HEK293T (cell line): ENCODE measurements around the gene FOXR1.

ENCODE experiments used
- ARNT ChIP-seq: fragments of 450-650 bp; IDR thresholded peaks from 2 replicates; pipeline ENCODE4 v1.6.1; 2017; ENCODE audit warnings: mild to moderate bottlenecking
- BHLHE40 ChIP-seq: fragments of 450-650 bp; IDR thresholded peaks from 2 replicates; pipeline ENCODE4 v1.6.1; 2016; ENCODE audit warnings: mild to moderate bottlenecking, moderate library complexity, borderline replicate concordance
- ELF4 ChIP-seq: fragments of 450-650 bp; IDR thresholded peaks from 2 replicates; pipeline ENCODE4 v1.6.1; 2017; ENCODE audit warnings: antibody characterized with exemption
- FOXA1 ChIP-seq: fragments of 450-650 bp; IDR thresholded peaks from 2 replicates; pipeline ENCODE4 v1.6.1; 2016; ENCODE audit warnings: mild to moderate bottlenecking
- FOXK2 ChIP-seq: fragments of 450-650 bp; IDR thresholded peaks from 2 replicates; pipeline ENCODE4 v1.6.1; 2016; ENCODE audit warnings: mild to moderate bottlenecking
- FOXM1 ChIP-seq: fragments of 450-650 bp; IDR thresholded peaks from 2 replicates; pipeline ENCODE4 v1.6.1; 2017; ENCODE audit warnings: mild to moderate bottlenecking, borderline replicate concordance
- LEF1 ChIP-seq: fragments of 450-650 bp; IDR thresholded peaks from 2 replicates; pipeline ENCODE4 v1.6.1; 2017; ENCODE audit warnings: mild to moderate bottlenecking, borderline replicate concordance
- SP1 ChIP-seq: fragments of 450-650 bp; IDR thresholded peaks from 2 replicates; pipeline ENCODE4 v1.6.1; 2017
- SUZ12 ChIP-seq: fragments of 450-650 bp; IDR thresholded peaks from 2 replicates; pipeline ENCODE4 v1.6.1; 2016; ENCODE audit warnings: mild to moderate bottlenecking
- TARDBP ChIP-seq: fragments of 450-650 bp; IDR thresholded peaks from 2 replicates; pipeline ENCODE4 v1.6.1; 2016
- ZNF384 ChIP-seq: fragments of 450-650 bp; IDR thresholded peaks from 2 replicates; pipeline ENCODE4 v1.6.1; 2016

GRCh38 chr11:118958577-118958976, 13.0 kb upstream of the FOXR1 start:
- TF ChIP-seq FOXA1 (no peak), BHLHE40 (no peak), SUZ12 (no peak), FOXK2 (no peak), ZNF384 (no peak), TARDBP (no peak), SP1 (no peak), ELF4 (no peak), ARNT (no peak), LEF1 (no peak), FOXM1 (no peak)
